ENCODE data around the gene GTF2A2.

The GTF2A2 gene

DNA sequence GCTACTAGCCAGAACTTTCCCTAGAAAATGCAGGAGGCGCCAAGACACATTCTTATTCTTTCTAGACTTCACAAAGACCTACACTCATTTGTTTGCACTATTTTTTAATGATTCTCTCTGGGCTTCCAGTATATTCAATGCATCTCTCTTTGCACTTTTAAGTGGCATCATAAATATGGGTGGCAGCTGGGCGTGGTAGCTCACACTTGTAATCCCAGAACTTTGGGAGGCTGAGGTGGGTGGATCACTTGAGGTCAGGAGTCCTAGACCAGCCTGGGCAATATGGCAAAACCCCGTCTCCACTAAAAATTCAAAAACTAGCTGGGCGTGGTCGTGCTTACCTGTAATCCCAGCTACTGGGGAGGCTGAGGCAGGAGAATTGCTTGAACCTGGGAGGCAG, 51.3 kb downstream of the GTF2A2 start:
- TF ChIP-seq ZFX (IDR thresholded peaks at IDR 0.05; ENCODE audit: borderline replicate concordance), result no peak
- TF ChIP-seq, protein P1, sequence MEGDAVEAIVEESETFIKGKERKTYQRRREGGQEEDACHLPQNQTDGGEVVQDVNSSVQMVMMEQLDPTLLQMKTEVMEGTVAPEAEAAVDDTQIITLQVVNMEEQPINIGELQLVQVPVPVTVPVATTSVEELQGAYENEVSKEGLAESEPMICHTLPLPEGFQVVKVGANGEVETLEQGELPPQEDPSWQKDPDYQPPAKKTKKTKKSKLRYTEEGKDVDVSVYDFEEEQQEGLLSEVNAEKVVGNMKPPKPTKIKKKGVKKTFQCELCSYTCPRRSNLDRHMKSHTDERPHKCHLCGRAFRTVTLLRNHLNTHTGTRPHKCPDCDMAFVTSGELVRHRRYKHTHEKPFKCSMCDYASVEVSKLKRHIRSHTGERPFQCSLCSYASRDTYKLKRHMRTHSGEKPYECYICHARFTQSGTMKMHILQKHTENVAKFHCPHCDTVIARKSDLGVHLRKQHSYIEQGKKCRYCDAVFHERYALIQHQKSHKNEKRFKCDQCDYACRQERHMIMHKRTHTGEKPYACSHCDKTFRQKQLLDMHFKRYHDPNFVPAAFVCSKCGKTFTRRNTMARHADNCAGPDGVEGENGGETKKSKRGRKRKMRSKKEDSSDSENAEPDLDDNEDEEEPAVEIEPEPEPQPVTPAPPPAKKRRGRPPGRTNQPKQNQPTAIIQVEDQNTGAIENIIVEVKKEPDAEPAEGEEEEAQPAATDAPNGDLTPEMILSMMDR (IDR thresholded peaks at IDR 0.05), result no peak
- no peak overlapping the region for H3K27ac ChIP-seq

DNA sequence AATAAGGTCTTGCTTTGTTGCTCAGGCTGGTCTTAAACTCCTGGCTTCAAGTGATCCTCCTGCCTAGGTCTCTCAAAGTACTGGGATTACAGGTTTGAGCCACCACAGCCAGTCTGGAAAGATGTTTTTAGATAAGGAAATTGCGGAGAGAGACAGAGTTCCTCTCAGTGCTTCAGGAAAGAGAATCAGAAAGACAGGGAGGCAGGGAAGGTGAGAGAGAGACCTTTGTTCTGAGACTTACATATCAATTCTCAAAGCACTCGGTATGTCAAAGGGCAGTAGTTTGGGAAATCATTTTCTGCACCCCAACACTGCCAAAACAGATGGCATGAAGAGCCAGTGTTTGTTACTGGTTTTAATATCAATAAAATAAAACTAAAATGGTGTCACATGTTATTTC, 58.9 kb downstream of the GTF2A2 start:
- TF ChIP-seq, protein P1 (IDR thresholded peaks at IDR 0.05), result no peak
- TF ChIP-seq ZFX (IDR thresholded peaks at IDR 0.05; ENCODE audit: borderline replicate concordance), result no peak
- H3K27ac ChIP-seq, result no peak overlapping the region

DNA sequence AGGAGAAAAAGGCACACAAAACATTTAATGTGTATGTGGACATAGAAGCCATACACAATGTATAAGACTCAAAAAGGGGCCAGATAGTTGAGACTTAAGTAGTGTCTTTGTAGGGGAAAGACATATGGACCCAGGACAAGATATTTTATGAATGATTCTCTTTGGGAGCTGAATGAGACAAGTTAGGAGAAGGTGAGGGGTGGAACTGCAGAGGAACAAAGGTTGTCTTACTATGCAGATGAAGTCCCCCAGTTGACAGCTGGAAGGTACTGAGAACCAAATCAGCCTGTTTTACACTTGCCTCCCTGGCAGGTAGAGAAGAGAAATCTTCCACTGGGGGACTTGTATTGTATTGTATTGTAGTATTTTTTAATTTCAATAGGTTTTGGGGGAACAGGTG, 60.7 kb downstream of the GTF2A2 start:
- no peak for TF ChIP-seq ZFX (IDR thresholded peaks at IDR 0.05; ENCODE audit: borderline replicate concordance)
- TF ChIP-seq, protein P1 (IDR thresholded peaks at IDR 0.05), result no peak

DNA sequence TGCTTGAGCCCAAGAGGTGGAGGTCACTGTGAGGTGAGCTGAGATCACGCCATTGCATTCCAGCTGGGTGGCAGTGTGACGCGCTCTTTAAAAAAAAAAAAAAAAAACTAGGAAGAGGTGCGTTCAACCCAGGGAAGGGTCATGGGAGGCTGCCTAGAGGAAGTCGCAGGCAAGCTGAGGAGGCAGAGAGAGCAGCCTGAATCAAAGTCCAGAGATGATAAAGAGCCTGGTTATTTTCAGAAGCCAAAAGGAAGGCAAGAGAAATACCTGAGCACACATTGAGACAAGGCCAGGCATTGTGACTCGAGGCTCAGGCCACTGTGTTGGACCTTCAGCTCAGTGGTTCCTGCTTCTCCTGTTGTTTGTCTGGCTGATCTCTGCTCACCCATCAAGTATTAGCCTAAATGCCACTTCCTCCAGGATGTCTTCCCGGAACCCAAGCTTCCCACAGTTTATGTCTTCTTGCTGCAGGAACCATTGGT, 61.8 kb downstream of the GTF2A2 start:
- no peak overlapping the region for H3K27ac ChIP-seq
- no peak for TF ChIP-seq ZFX (IDR thresholded peaks at IDR 0.05; ENCODE audit: borderline replicate concordance)
- TF ChIP-seq, protein P1 (IDR thresholded peaks at IDR 0.05), result no peak

More for the DNA sequence above, 60.7 kb downstream of the GTF2A2 start:
- H3K27ac ChIP-seq, result no peak overlapping the region

DNA sequence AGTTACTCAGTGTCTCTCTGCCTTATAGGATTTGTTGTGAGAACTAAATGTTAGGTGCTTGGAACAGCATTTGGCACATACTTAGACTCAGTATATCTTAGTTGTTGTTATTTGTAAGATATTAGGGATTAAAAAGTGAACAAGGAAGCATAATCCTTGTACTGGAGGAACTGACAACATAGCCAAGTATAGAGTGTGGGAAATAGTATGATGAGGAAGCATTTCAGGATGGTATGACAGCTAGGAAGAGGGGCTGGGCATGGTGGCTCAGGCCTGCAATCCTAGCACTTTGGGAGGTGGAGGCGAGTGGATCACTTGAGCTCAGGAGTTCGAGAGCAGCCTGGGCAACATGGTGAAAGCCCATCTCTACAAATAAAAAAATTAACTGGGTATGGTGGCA, 62.3 kb downstream of the GTF2A2 start:
- TF ChIP-seq, protein P1 (IDR thresholded peaks at IDR 0.05), result no peak
- no peak for TF ChIP-seq ZFX (IDR thresholded peaks at IDR 0.05; ENCODE audit: borderline replicate concordance)
- no peak overlapping the region for H3K27ac ChIP-seq

DNA sequence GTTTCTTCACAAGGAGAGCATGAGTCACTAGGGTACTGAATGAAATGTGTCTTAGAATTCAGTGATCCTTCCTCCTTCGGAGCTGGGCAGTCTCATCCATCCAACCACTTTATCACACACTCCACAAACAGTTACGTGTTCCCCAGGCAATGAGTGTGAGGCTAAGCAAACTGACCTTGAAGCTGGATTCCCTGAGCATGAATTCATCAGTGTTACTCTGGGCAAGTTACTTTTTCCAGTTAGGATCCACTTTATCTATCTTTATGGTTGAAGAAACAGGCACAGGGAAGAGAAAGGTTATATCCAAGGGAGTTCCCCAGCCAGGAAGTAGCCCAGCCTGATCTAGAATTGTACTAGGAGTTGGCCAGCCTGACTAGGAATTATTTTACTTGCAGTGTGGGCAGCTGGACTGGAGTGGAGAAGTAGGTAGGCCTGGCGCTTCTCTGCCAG, 62.8 kb downstream of the GTF2A2 start:
- no peak for TF ChIP-seq ZFX (IDR thresholded peaks at IDR 0.05; ENCODE audit: borderline replicate concordance)
- TF ChIP-seq, protein P1 (IDR thresholded peaks at IDR 0.05), result no peak
- H3K27ac ChIP-seq, result no peak overlapping the region

DNA sequence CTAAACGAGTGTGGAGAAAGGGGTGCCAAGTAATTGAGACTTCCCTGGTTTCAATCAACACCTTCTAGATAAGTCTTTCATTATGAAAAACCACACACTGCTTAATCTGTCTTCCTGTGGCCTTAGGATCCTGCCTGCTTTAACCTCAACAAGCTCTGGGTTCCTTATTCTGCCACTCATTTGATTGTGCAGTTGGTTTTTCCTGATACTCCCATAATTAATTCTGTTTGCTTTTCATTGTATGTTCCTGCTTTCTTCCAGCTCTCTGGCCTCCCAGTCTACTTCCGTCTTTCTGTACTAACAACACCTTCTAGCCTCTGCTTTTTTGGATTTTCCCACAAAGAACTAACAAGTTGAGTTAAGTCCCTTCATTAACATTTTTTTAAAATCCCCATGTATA, 66.0 kb downstream of the GTF2A2 start:
- no peak overlapping the region for H3K27ac ChIP-seq
- TF ChIP-seq ZFX (IDR thresholded peaks at IDR 0.05; ENCODE audit: borderline replicate concordance), result no peak
- TF ChIP-seq, protein P1 (IDR thresholded peaks at IDR 0.05), result no peak
